GM19324 (cell line): ENCODE results near the gene ANKRD30B.
"Not testable (repeated sequence)": the region's sequence is repeated elsewhere in the genome, so short reads cannot be mapped to it uniquely, and the experiment has no call there.

Source experiments
- ATAC-seq: cut with Tn5 transposase; IDR thresholded peaks from one replicate; pipeline ENCODE4 v1.9.1; 2021; ENCODE audit warnings: mild to moderate bottlenecking, moderate library complexity; ENCODE audit not compliant: unreplicated experiment, low FRiP score

Gene ANKRD30B

GRCh38 chr18:14747513-14748474 is at the start of gene ANKRD30B:
Gene ANKRD30B (plus strand): TSS chr18:14748172. CDS start chr18:14748420, 248 bp downstream.
- no peak for ATAC-seq

- not testable (repeated sequence) for ATAC-seq
These were observed 46.5 kb upstream of the ANKRD30B start for GRCh38 chr18:14701286-14702040.

GRCh38 chr18:14709761-14710160 is 38.2 kb upstream of the ANKRD30B start:
- ATAC-seq = not testable (repeated sequence)

- ATAC-seq = not testable (repeated sequence)
These were observed 26.4 kb upstream of the ANKRD30B start for GRCh38 chr18:14721569-14721968.

- not testable (repeated sequence) for ATAC-seq
These were observed 8.9 kb upstream of the ANKRD30B start for GRCh38 chr18:14739056-14739455.

GRCh38 chr18:14746897-14747296 is 1.1 kb upstream of the ANKRD30B start:
- no peak for ATAC-seq

- no peak for ATAC-seq
These were observed 524 bp downstream of the ANKRD30B start for GRCh38 chr18:14748496-14748895.

GRCh38 chr18:14763566-14763965 is 15.6 kb downstream of the ANKRD30B start:
- ATAC-seq = not testable (repeated sequence)

- ATAC-seq = no peak
These were observed 19.5 kb downstream of the ANKRD30B start for GRCh38 chr18:14767474-14767873.

GRCh38 chr18:14768241-14768640 is 20.3 kb downstream of the ANKRD30B start:
- no peak for ATAC-seq

GRCh38 chr18:14769381-14769780 is 21.4 kb downstream of the ANKRD30B start:
- ATAC-seq = no peak

GRCh38 chr18:14776801-14777200 is 28.8 kb downstream of the ANKRD30B start:
- ATAC-seq = no peak

GRCh38 chr18:14781671-14782070 is 33.7 kb downstream of the ANKRD30B start:
- ATAC-seq = no peak

GRCh38 chr18:14784133-14784532 is 36.2 kb downstream of the ANKRD30B start:
- ATAC-seq = no peak

- not testable (repeated sequence) for ATAC-seq
These were observed 48.9 kb downstream of the ANKRD30B start for GRCh38 chr18:14796876-14797275.

GRCh38 chr18:14797969-14798764 is 50.2 kb downstream of the ANKRD30B start:
- ATAC-seq = not testable (repeated sequence)

- not testable (repeated sequence) for ATAC-seq
These were observed 63.1 kb downstream of the ANKRD30B start for GRCh38 chr18:14811081-14811480.

GRCh38 chr18:14826972-14827632 is 79.1 kb downstream of the ANKRD30B start:
- not testable (repeated sequence) for ATAC-seq

GRCh38 chr18:14841607-14842006 is 93.6 kb downstream of the ANKRD30B start:
- not testable (repeated sequence) for ATAC-seq

GRCh38 chr18:14851533-14851932 is 103.6 kb downstream of the ANKRD30B start:
- not testable (repeated sequence) for ATAC-seq
